Endodermal cell (in vitro differentiated cells): Measurements from ENCODE around the gene ECHS1. TPM values are rescaled to one million over a fixed set of nuclear protein-coding genes. Genes with fewer than 3 reads are reported as not detected.

Source experiments
- DNase-seq: peaks from one replicate; pipeline ENCODE4 v3.0.0-alpha.2; 2017
- H3K27ac ChIP-seq: 2 replicates; pipeline ENCODE4 v1.5.1; 2013; ENCODE audit warnings: mild to moderate bottlenecking, low read depth, low read length, moderate library complexity
- H3K27me3 ChIP-seq: 2 replicates; pipeline ENCODE4 v1.6.1; 2013; ENCODE audit warnings: mild to moderate bottlenecking, low read length, moderate library complexity; ENCODE audit not compliant: insufficient read depth, control insufficient read depth, poor library complexity, severe bottlenecking
- H3K36me3 ChIP-seq: 2 replicates; pipeline ENCODE4 v1.7.0; 2013; ENCODE audit warnings: mild to moderate bottlenecking, low read length, moderate library complexity; ENCODE audit not compliant: control insufficient read depth, insufficient read depth
- H3K4me1 ChIP-seq: one replicate; pipeline ENCODE4 v1.7.0; 2013; ENCODE audit warnings: low read length; ENCODE audit not compliant: control insufficient read depth, insufficient read depth
- H3K4me3 ChIP-seq: 2 replicates; pipeline ENCODE4 v1.5.1; 2013; ENCODE audit warnings: mild to moderate bottlenecking, low read length, moderate library complexity
- H3K9ac ChIP-seq: 2 replicates; pipeline ENCODE4 v1.6.1; 2013; ENCODE audit warnings: mild to moderate bottlenecking, low read length, moderate library complexity; ENCODE audit not compliant: poor library complexity, severe bottlenecking; ENCODE audit errors: extremely low read depth
- H3K9me3 ChIP-seq: 2 replicates; pipeline ENCODE4 v1.6.1; 2013; ENCODE audit warnings: mild to moderate bottlenecking, low read length, moderate library complexity; ENCODE audit not compliant: control insufficient read depth
- H3K27ac Mint-ChIP-seq: 2 replicates; pipeline ENCODE4 v1.8.0; 2020; ENCODE audit warnings: mixed read lengths
- H3K27me3 Mint-ChIP-seq: 2 replicates; pipeline ENCODE4 v1.8.0; 2021; ENCODE audit warnings: mild to moderate bottlenecking, mixed read lengths; ENCODE audit not compliant: insufficient read depth
- H3K36me3 Mint-ChIP-seq: 2 replicates; pipeline ENCODE4 v1.8.0; 2020; ENCODE audit warnings: low read depth, mixed read lengths
- H3K4me1 Mint-ChIP-seq: 2 replicates; pipeline ENCODE4 v1.8.0; 2020; ENCODE audit warnings: mixed read lengths
- H3K4me3 Mint-ChIP-seq: 2 replicates; pipeline ENCODE4 v1.8.0; 2020; ENCODE audit warnings: mild to moderate bottlenecking, moderate library complexity, mixed read lengths
- H3K9me3 Mint-ChIP-seq: 2 replicates; pipeline ENCODE4 v1.8.0; 2020; ENCODE audit warnings: mild to moderate bottlenecking, mixed read lengths
- WGBS, 2 experiments: methylation state at CpG; one replicate each; pipeline versions ENCODE4 v1.1.5 to v1.1.7; 2013; ENCODE audit warnings: missing lambda C conversion rate in 2 of 2, mixed read lengths in 1 of 2; ENCODE audit not compliant: insufficient coverage in 1 of 2, insufficient read length in 1 of 2; 5-methylcytosine and 5-hydroxymethylcytosine counted together
- total RNA-seq, 2 donors: library from RNA; stranded (reverse); fragmentation: NEBNext Ultra II Directional in 1 of 2; extraction: Animal tissue kit (Norgen Biotek cat#: 25700) in 1 of 2; gene quantifications; 2 replicates in 1 of 2; 3 replicates in 1 of 2; pipeline ENCODE4 v1.2.1, GENCODE V29; 2021
- TF ChIP-seq, protein P1 (sequence below): fragments of 200-600 bp; sonication (generic); conservative IDR thresholded peaks from 2 replicates; pipeline ENCODE4 v1.5.0; 2021; ENCODE audit warnings: antibody characterized with exemption, mild to moderate bottlenecking

The ECHS1 gene
- total RNA-seq, 2 donors from 2014 or later, result 92.3 to 102 TPM

DNA sequence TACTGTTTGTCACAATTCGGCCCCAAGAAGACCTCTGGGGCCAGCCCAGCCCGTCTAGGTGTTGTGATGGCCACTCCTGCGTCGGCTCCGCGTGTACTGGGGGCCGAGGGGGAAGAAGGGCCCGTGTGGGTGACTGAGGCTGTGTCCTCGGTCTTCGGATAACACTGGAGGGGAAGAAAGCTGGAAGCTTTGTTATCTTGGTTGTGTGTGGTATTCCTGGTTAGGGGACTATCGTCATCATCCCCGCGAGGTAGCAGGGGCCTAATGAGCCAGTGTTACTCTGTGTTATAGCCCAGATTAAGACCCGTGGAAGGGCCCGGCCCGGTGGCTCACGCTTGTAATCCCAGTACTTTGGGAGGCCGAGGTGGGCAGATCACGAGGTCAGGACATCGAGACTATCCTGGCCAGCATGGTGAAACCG is 21.7 kb upstream of the ECHS1 start:
- Mint-ChIP-seq H3K36me3 (peaks cover 35% of the 10 kb centered on the region), H3K9me3 (no peaks in the 10 kb centered on the region), H3K27ac (peak overlapping the region; percentile 97), H3K4me3 (peak overlapping the region; percentile 89), H3K27me3 (no peaks in the 10 kb centered on the region), H3K4me1 (peaks cover 5% of the 10 kb centered on the region)
- TF ChIP-seq, protein P1, sequence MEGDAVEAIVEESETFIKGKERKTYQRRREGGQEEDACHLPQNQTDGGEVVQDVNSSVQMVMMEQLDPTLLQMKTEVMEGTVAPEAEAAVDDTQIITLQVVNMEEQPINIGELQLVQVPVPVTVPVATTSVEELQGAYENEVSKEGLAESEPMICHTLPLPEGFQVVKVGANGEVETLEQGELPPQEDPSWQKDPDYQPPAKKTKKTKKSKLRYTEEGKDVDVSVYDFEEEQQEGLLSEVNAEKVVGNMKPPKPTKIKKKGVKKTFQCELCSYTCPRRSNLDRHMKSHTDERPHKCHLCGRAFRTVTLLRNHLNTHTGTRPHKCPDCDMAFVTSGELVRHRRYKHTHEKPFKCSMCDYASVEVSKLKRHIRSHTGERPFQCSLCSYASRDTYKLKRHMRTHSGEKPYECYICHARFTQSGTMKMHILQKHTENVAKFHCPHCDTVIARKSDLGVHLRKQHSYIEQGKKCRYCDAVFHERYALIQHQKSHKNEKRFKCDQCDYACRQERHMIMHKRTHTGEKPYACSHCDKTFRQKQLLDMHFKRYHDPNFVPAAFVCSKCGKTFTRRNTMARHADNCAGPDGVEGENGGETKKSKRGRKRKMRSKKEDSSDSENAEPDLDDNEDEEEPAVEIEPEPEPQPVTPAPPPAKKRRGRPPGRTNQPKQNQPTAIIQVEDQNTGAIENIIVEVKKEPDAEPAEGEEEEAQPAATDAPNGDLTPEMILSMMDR, result no peak
- no peaks in the 10 kb centered on the region for H3K9me3 ChIP-seq
- peak overlapping the region; percentile 91 for H3K9ac ChIP-seq
- no peaks in the 10 kb centered on the region for H3K27me3 ChIP-seq
- DNase-seq, result no peak
- peaks cover 39% of the 10 kb centered on the region for H3K36me3 ChIP-seq
- H3K4me1 ChIP-seq, result no peaks in the 10 kb centered on the region
- H3K27ac ChIP-seq, result no peak overlapping the region
- H3K4me3 ChIP-seq, result peak overlapping the region; percentile 98
- 37 to 41% methylated on average over 18 to 21 of the region's 21 CpGs for WGBS, 2 experiments

DNA sequence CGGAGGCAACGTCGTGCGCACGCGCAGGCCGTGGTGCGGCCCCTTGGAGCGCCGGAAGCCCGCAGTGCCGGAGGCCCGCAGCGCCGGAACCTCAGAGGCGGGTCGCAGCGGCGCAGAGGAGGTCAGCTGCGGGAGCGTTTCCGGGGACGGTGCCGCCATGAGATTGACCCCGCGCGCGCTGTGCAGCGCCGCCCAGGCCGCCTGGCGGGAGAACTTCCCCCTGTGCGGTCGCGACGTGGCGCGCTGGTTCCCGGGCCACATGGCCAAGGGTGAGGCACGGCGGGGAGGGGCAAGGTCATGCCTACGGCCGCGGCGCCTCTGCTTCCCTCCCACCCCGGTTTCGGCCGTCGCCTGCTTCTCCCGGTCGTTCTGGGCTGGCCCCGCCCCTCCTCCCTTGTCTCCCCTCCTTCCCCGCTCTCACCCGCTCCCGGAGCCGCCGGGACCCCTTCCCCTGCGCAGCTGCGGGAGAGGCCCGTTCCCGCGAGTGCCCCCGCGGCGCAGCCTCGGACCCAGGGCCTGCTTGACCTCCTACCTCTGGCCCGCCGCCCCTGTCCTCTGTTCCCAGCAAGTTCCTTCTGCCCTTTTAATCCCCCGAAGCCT is 21.0 kb upstream of the ECHS1 start, which contains the start of gene MTG1:
Gene MTG1 (plus strand): TSS at position 94 of the 600 bp plus-strand sequence. CDS start 64 bp downstream, at position 158.
- peak within 1 kb of the TSS; percentile 98 for H3K4me3 ChIP-seq
- peak; percentile 98 for DNase-seq
- H3K9me3 ChIP-seq, result no peaks in the 10 kb centered on the region
- peak within 1 kb of the TSS; percentile 72 for H3K27ac ChIP-seq
- peaks cover 33% of the 10 kb centered on the region for H3K36me3 ChIP-seq
- TF ChIP-seq, protein P1, result peak; percentile 40
- H3K27ac Mint-ChIP-seq, result peak within 1 kb of the TSS; percentile 97
- peak within 1 kb of the TSS; percentile 91 for H3K9ac ChIP-seq
- no peaks in the 10 kb centered on the region for H3K4me1 ChIP-seq
- peak within 1 kb of the TSS; percentile 89 for H3K4me3 Mint-ChIP-seq
- peaks cover 30% of the 10 kb centered on the region for H3K36me3 Mint-ChIP-seq
- H3K27me3 Mint-ChIP-seq, result no peaks in the 10 kb centered on the region
- H3K9me3 Mint-ChIP-seq, result no peaks in the 10 kb centered on the region
- peaks cover 5% of the 10 kb centered on the region for H3K4me1 Mint-ChIP-seq
- no peaks in the 10 kb centered on the region for H3K27me3 ChIP-seq
- 0% methylated on average over 15 to 69 of the region's 69 CpGs for WGBS, 2 experiments

DNA sequence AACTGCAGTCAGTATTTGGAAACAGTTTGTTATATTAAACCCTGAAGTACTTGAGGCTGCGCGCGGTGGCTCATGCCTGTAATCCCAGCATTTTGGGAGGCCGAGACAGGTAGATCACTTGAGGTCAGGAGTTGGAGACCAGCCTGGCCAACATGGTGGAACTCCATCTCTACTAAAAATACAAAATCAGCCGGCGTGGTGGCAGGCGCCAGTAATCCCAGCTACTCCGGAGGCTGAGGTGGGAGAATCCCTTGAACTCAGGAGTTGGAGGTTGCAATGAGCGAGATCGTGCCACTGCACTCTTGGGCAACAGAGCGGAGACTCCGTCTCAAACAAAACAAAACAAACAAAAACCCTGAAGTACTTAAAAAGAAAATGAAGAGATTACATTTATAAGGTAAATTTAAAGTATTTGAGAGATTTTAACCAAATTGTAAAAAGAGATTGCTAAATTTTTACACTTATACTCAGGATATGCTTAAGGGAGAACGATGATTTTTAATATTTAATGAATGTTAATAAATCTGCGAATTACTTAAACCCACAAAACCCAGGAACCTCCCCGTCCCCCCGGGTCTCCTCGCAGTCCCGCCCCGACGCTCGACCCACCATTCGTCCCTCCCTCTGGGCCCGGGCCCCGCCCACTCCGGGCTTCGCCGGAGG is 20.4 kb upstream of the ECHS1 start:
- H3K9me3 ChIP-seq, result no peaks in the 10 kb centered on the region
- H3K27me3 Mint-ChIP-seq, result no peaks in the 10 kb centered on the region
- no peaks in the 10 kb centered on the region for H3K27me3 ChIP-seq
- H3K4me3 Mint-ChIP-seq, result peak overlapping the region; percentile 89
- TF ChIP-seq, protein P1, result no peak
- no peaks in the 10 kb centered on the region for H3K9me3 Mint-ChIP-seq
- no peak overlapping the region for H3K27ac ChIP-seq
- peaks cover 27% of the 10 kb centered on the region for H3K36me3 ChIP-seq
- no peaks in the 10 kb centered on the region for H3K4me1 ChIP-seq
- 38 to 76% methylated on average over 7 to 23 of the region's 27 CpGs for WGBS, 2 experiments
- H3K9ac ChIP-seq, result no peak overlapping the region
- H3K4me3 ChIP-seq, result peak overlapping the region; percentile 98
- peaks cover 5% of the 10 kb centered on the region for H3K4me1 Mint-ChIP-seq
- H3K27ac Mint-ChIP-seq, result peak overlapping the region; percentile 72
- peaks cover 24% of the 10 kb centered on the region for H3K36me3 Mint-ChIP-seq
- no peak for DNase-seq
